H9 (cell line): ENCODE data around the gene SDK1. TPM values are rescaled to one million over a fixed set of nuclear protein-coding genes. Genes with fewer than 3 reads are reported as not detected.

Experiments
- DNase-seq: peaks from one replicate; pipeline ENCODE4 v3.0.0-alpha.2; 2017
- H2AFZ ChIP-seq: one replicate; pipeline ENCODE4 v1.6.1; 2013; ENCODE audit warnings: mild to moderate bottlenecking, low read length, control low read depth, moderate library complexity
- H2AK5ac ChIP-seq: 2 replicates; pipeline ENCODE4 v1.6.1; 2013; ENCODE audit warnings: low read length, control low read depth, mixed read lengths; ENCODE audit not compliant: insufficient read length
- H2BK120ac ChIP-seq: one replicate; pipeline ENCODE4 v1.6.1; 2013; ENCODE audit warnings: low read depth, mild to moderate bottlenecking, low read length, control low read depth, inconsistent platforms; ENCODE audit not compliant: poor library complexity, severe bottlenecking
- H2BK12ac ChIP-seq: 2 replicates; pipeline ENCODE4 v1.6.1; 2013; ENCODE audit warnings: low read length, control low read depth, mixed read lengths, low read depth; ENCODE audit not compliant: insufficient read length
- H2BK15ac ChIP-seq: 2 replicates; pipeline ENCODE4 v1.6.1; 2013; ENCODE audit warnings: low read depth, low read length, control low read depth
- H2BK20ac ChIP-seq: one replicate; pipeline ENCODE4 v1.6.1; 2013; ENCODE audit warnings: low read depth, mild to moderate bottlenecking, low read length, control low read depth, inconsistent platforms; ENCODE audit not compliant: poor library complexity, severe bottlenecking
- H2BK5ac ChIP-seq: 2 replicates; pipeline ENCODE4 v1.6.1; 2013; ENCODE audit warnings: low read length, control low read depth, mixed read lengths; ENCODE audit not compliant: insufficient read length
- H3K14ac ChIP-seq: 2 replicates; pipeline ENCODE4 v1.6.1; 2013; ENCODE audit warnings: low read length, control low read depth; ENCODE audit not compliant: insufficient read depth
- H3K18ac ChIP-seq: 2 replicates; pipeline ENCODE4 v1.6.1; 2013; ENCODE audit warnings: low read depth, mild to moderate bottlenecking, mixed read lengths, low read length, control low read depth; ENCODE audit not compliant: insufficient read length
- H3K23ac ChIP-seq: 2 replicates; pipeline ENCODE4 v1.6.1; 2013; ENCODE audit warnings: low read length, control low read depth, mixed read lengths, low read depth; ENCODE audit not compliant: insufficient read length
- H3K23me2 ChIP-seq: 2 replicates; pipeline ENCODE4 v1.6.1; 2013; ENCODE audit warnings: low read depth, mild to moderate bottlenecking, mixed read lengths, low read length, control low read depth; ENCODE audit not compliant: insufficient read length, poor library complexity, severe bottlenecking
- H3K27ac ChIP-seq: 2 replicates; pipeline ENCODE4 v1.5.1; 2013; ENCODE audit warnings: low read length, control low read depth, mixed read lengths, low read depth; ENCODE audit not compliant: insufficient read length
- H3K27me3 ChIP-seq: 2 replicates; pipeline ENCODE4 v1.6.1; 2013; ENCODE audit warnings: low read length, control low read depth, inconsistent platforms; ENCODE audit not compliant: insufficient read depth
- H3K4ac ChIP-seq: 2 replicates; pipeline ENCODE4 v1.6.1; 2013; ENCODE audit warnings: low read depth, mild to moderate bottlenecking, control low read depth, inconsistent platforms, low read length, moderate library complexity
- H3K4me1 ChIP-seq: 2 replicates; pipeline ENCODE4 v1.6.1; 2013; ENCODE audit warnings: low read length, control low read depth, inconsistent platforms; ENCODE audit not compliant: insufficient read depth
- H3K4me2 ChIP-seq: 2 replicates; pipeline ENCODE4 v1.6.1; 2013; ENCODE audit warnings: low read length, control low read depth, mixed read lengths; ENCODE audit not compliant: insufficient read length, insufficient read depth
- H3K56ac ChIP-seq: 2 replicates; pipeline ENCODE4 v1.6.1; 2013; ENCODE audit warnings: low read depth, mild to moderate bottlenecking, mixed read lengths, low read length, control low read depth; ENCODE audit not compliant: insufficient read length
- H3K79me1 ChIP-seq: 2 replicates; pipeline ENCODE4 v1.6.1; 2013; ENCODE audit warnings: low read depth, mild to moderate bottlenecking, moderate library complexity, low read length, control low read depth, inconsistent platforms; ENCODE audit not compliant: insufficient read depth, poor library complexity, severe bottlenecking
- H3K79me2 ChIP-seq: 2 replicates; pipeline ENCODE4 v1.6.1; 2013; ENCODE audit warnings: low read length, control low read depth, inconsistent platforms; ENCODE audit not compliant: insufficient read depth
- H3K9ac ChIP-seq: 2 replicates; pipeline ENCODE4 v1.6.1; 2013; ENCODE audit warnings: low read length, control low read depth, mixed read lengths; ENCODE audit not compliant: insufficient read length; ENCODE audit errors: extremely low read depth
- H3K9me3 ChIP-seq: one replicate; pipeline ENCODE4 v1.6.1; 2013; ENCODE audit warnings: low read depth, low read length, inconsistent platforms; ENCODE audit not compliant: control insufficient read depth
- H3T11ph ChIP-seq: one replicate; pipeline ENCODE4 v1.6.1; 2013; ENCODE audit warnings: mild to moderate bottlenecking, low read length, control low read depth, inconsistent platforms
- H4K20me1 ChIP-seq: one replicate; pipeline ENCODE4 v1.6.1; 2013; ENCODE audit not compliant: control insufficient read depth, insufficient read length, insufficient read depth
- H4K5ac ChIP-seq: 2 replicates; pipeline ENCODE4 v1.6.1; 2013; ENCODE audit warnings: low read depth, mild to moderate bottlenecking, mixed read lengths, low read length, control low read depth; ENCODE audit not compliant: insufficient read length
- H4K8ac ChIP-seq: replicated peaks from 2 replicates; pipeline ENCODE4 v1.6.1; 2013; ENCODE audit warnings: low read length, control low read depth, mixed read lengths, low read depth; ENCODE audit not compliant: insufficient read length
- H4K91ac ChIP-seq: 2 replicates; pipeline ENCODE4 v1.6.1; 2013; ENCODE audit warnings: low read depth, mild to moderate bottlenecking, moderate library complexity, mixed read lengths, low read length, control low read depth; ENCODE audit not compliant: insufficient read length
- H3K27ac Mint-ChIP-seq, 3 experiments: 2 replicates in 2 of 3; 3 replicates in 1 of 3; pipeline ENCODE4 v1.8.0; 2020 to 2021; ENCODE audit warnings: mixed read lengths in 3 of 3, mild to moderate bottlenecking in 1 of 3, moderate library complexity in 1 of 3
- H3K27me3 Mint-ChIP-seq: 2 replicates; pipeline ENCODE4 v1.8.0; 2021; ENCODE audit warnings: low read depth, mild to moderate bottlenecking, moderate library complexity, mixed read lengths
- H3K36me3 Mint-ChIP-seq, 3 experiments: 2 replicates in 2 of 3; 3 replicates in 1 of 3; pipeline ENCODE4 v1.8.0; 2020 to 2021; ENCODE audit warnings: low read depth in 3 of 3, mixed read lengths in 3 of 3; ENCODE audit not compliant: insufficient read depth in 1 of 3
- H3K4me1 Mint-ChIP-seq, 2 experiments: 2 replicates each; pipeline ENCODE4 v1.8.0; 2020; ENCODE audit warnings: mixed read lengths in 2 of 2
- H3K4me3 Mint-ChIP-seq, 2 experiments: 2 replicates in 1 of 2; 3 replicates in 1 of 2; pipeline ENCODE4 v1.8.0; 2020 to 2021; ENCODE audit warnings: mild to moderate bottlenecking in 2 of 2, mixed read lengths in 2 of 2, moderate library complexity in 1 of 2
- H3K9me3 Mint-ChIP-seq, 2 experiments: 2 replicates in 1 of 2; 3 replicates in 1 of 2; pipeline ENCODE4 v1.8.0; 2020; ENCODE audit warnings: mild to moderate bottlenecking in 2 of 2, mixed read lengths in 2 of 2, moderate library complexity in 1 of 2
- CTCF ChIP-seq: fragments of 200-600 bp; sonication (generic); conservative IDR thresholded peaks from 3 replicates; pipeline ENCODE4 v1.8.0; 2021; ENCODE audit warnings: antibody characterized with exemption, mild to moderate bottlenecking
- WGBS: extraction: QIAGEN DNeasy Blood & Tissue Kit; methylation state at CpG from one replicate; pipeline ENCODE4 v1.1.7; 2013; ENCODE audit warnings: missing lambda C conversion rate, low lambda C conversion rate, mixed read lengths; ENCODE audit not compliant: insufficient read length; ENCODE audit errors: extremely low coverage; 5-methylcytosine and 5-hydroxymethylcytosine counted together
- total RNA-seq: library from RNA; stranded (reverse); gene quantifications from 2 replicates; pipeline ENCODE4 v1.2.1, GENCODE V29; 2021

The SDK1 gene
- total RNA-seq, 1 experiment from 2014 or later: 8.7 TPM

GRCh38 chr7:4240520-4241303 lies 939.7 kb downstream of the SDK1 start:
- no peak overlapping the region for H2BK15ac ChIP-seq
- no peaks in the 10 kb centered on the region for H3K9me3 ChIP-seq
- H4K5ac ChIP-seq: no peak overlapping the region
- no peak overlapping the region for H3K18ac ChIP-seq
- no peaks in the 10 kb centered on the region for H3K23me2 ChIP-seq
- no peak overlapping the region for H2BK12ac ChIP-seq
- no peak overlapping the region; the same call in 1 of the 2 replicates for H3K14ac ChIP-seq
- H3K27ac Mint-ChIP-seq: peak overlapping the region in 2 of 3 experiments; percentile 19 to 44; a peak in 3 of 7 replicates
- H3K4me1 Mint-ChIP-seq: peaks cover 20 to 29% of the 10 kb centered on the region in 2 experiments
- H4K20me1 ChIP-seq: no peaks in the 10 kb centered on the region
- no peak overlapping the region for H3K27ac ChIP-seq
- H3K56ac ChIP-seq: no peak overlapping the region
- H3K4me2 ChIP-seq: peak overlapping the region; percentile 5
- H2BK20ac ChIP-seq: no peak overlapping the region
- H2BK5ac ChIP-seq: no peak overlapping the region
- H4K91ac ChIP-seq: no peak overlapping the region
- no peak overlapping the region for H4K8ac ChIP-seq
- H3K4me3 Mint-ChIP-seq: peak overlapping the region in 1 of 2 experiments; percentile 5; a peak in 2 of 5 replicates
- no peak overlapping the region for H2BK120ac ChIP-seq
- no peak overlapping the region for H3K23ac ChIP-seq
- H3K79me1 ChIP-seq: no peaks in the 10 kb centered on the region
- no peaks in the 10 kb centered on the region for H3K79me2 ChIP-seq
- no peak for DNase-seq
- H3T11ph ChIP-seq: no peak overlapping the region
- H3K9ac ChIP-seq: no peak overlapping the region
- no peak overlapping the region for H2AFZ ChIP-seq
- no peak overlapping the region for H3K4ac ChIP-seq
- H2AK5ac ChIP-seq: no peak overlapping the region
- no peaks in the 10 kb centered on the region for H3K27me3 Mint-ChIP-seq
- TF ChIP-seq CTCF: no peak
- peaks cover 7 to 14% (median 9%) of the 10 kb centered on the region in 3 experiments; a peak in 4 of 7 replicates for H3K36me3 Mint-ChIP-seq
- peaks cover 0 to 3% of the 10 kb centered on the region in 2 experiments; a peak in 2 of 5 replicates for H3K9me3 Mint-ChIP-seq
- WGBS: no CpG with 5 or more reads among the region's 19 CpGs
- H3K4me1 ChIP-seq: peaks cover 5% of the 10 kb centered on the region; the same call in 1 of the 2 replicates
- no peaks in the 10 kb centered on the region for H3K27me3 ChIP-seq
